ENCODE results near the gene PTTG1. TPM values are rescaled to one million over a fixed set of nuclear protein-coding genes. Genes with fewer than 3 reads are reported as not detected.

The PTTG1 gene
- total and polyA plus RNA-seq, 4 donors = 0.75 to 84.0 (median 5.6) TPM

DNA sequence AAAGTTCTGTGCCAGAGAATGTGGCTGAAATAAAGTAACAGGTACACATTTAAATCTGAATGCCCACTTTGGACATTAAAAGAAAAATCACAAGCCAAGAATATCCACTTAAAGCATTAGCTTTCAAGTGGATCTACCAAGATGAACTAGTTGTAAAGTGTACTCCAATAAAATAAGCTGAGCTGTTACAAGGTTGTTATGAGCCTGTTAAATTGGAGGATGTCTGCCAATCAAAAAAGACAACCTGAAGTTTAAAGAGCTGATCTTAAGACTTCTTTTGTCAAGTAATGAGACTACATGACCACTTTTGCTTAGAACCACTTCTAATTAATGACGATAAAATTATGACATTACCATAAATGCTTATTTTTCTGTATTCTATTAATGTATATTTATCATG lies 24.2 kb upstream of the PTTG1 start:
- no peak for DNase-seq (ENCODE audit: low spot score)
- Histone ChIP-seq H3K9ac (ENCODE audit: low read depth in 1 of 2, low read length in 2 of 2) (no peak overlapping the region), H3K9me3 (ENCODE audit: control insufficient read depth in 4 of 4, low read length in 3 of 4) (no peaks in the 10 kb centered on the region), H3K4me3 (ENCODE audit: low read depth in 1 of 3, low read length in 3 of 3) (no peak overlapping the region), H3K27me3 (ENCODE audit: control insufficient read depth in 4 of 4, insufficient read depth in 4 of 4, low read length in 3 of 4) (no peaks in the 10 kb centered on the region), H3K4me1 (ENCODE audit: control insufficient read depth in 4 of 4, insufficient read depth in 4 of 4, low read length in 3 of 4) (peaks cover 0 to 13% (median 7%) of the 10 kb centered on the region in 4 donors), H3K27ac (ENCODE audit: low read depth in 1 of 2, low read length in 2 of 2) (no peak overlapping the region), H3K36me3 (ENCODE audit: control insufficient read depth in 4 of 4, insufficient read depth in 3 of 4, low read depth in 1 of 4, low read length in 3 of 4) (peaks cover 0 to 12% (median 8%) of the 10 kb centered on the region in 4 donors)
- TF ChIP-seq RXRA (IDR thresholded peaks at IDR 0.05) (no peak), NR2F2 (IDR thresholded peaks at IDR 0.05) (no peak), SP1 (IDR thresholded peaks at IDR 0.05) (no peak), HNF4A (conservative IDR thresholded peaks at IDR 0.05) (no peak), HNF4G (IDR thresholded peaks at IDR 0.05) (no peak), FOXA1 (IDR thresholded peaks at IDR 0.05) (no peak), YY1 (IDR thresholded peaks at IDR 0.05) (no peak), FOXA2 (IDR thresholded peaks at IDR 0.05) (no peak), REST (IDR thresholded peaks at IDR 0.05) (no peak), GABPA (IDR thresholded peaks at IDR 0.05 in 1 of 2, conservative IDR thresholded peaks at IDR 0.05 in 1 of 2) (no peak), JUND (IDR thresholded peaks at IDR 0.05) (no peak), TAF1 (conservative IDR thresholded peaks at IDR 0.05) (no peak), EGR1 (IDR thresholded peaks at IDR 0.05; ENCODE audit: low read depth in 2 of 2) (no peak), RAD21 (IDR thresholded peaks at IDR 0.05) (no peak)
- TF ChIP-seq, protein P1, sequence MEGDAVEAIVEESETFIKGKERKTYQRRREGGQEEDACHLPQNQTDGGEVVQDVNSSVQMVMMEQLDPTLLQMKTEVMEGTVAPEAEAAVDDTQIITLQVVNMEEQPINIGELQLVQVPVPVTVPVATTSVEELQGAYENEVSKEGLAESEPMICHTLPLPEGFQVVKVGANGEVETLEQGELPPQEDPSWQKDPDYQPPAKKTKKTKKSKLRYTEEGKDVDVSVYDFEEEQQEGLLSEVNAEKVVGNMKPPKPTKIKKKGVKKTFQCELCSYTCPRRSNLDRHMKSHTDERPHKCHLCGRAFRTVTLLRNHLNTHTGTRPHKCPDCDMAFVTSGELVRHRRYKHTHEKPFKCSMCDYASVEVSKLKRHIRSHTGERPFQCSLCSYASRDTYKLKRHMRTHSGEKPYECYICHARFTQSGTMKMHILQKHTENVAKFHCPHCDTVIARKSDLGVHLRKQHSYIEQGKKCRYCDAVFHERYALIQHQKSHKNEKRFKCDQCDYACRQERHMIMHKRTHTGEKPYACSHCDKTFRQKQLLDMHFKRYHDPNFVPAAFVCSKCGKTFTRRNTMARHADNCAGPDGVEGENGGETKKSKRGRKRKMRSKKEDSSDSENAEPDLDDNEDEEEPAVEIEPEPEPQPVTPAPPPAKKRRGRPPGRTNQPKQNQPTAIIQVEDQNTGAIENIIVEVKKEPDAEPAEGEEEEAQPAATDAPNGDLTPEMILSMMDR (IDR thresholded peaks at IDR 0.05; ENCODE audit: low read depth, low read length, missing input control) = no peak
- TF ChIP-seq, protein P2, sequence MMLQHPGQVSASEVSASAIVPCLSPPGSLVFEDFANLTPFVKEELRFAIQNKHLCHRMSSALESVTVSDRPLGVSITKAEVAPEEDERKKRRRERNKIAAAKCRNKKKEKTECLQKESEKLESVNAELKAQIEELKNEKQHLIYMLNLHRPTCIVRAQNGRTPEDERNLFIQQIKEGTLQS (IDR thresholded peaks at IDR 0.05) = no peak
- TF ChIP-seq, protein P3, sequence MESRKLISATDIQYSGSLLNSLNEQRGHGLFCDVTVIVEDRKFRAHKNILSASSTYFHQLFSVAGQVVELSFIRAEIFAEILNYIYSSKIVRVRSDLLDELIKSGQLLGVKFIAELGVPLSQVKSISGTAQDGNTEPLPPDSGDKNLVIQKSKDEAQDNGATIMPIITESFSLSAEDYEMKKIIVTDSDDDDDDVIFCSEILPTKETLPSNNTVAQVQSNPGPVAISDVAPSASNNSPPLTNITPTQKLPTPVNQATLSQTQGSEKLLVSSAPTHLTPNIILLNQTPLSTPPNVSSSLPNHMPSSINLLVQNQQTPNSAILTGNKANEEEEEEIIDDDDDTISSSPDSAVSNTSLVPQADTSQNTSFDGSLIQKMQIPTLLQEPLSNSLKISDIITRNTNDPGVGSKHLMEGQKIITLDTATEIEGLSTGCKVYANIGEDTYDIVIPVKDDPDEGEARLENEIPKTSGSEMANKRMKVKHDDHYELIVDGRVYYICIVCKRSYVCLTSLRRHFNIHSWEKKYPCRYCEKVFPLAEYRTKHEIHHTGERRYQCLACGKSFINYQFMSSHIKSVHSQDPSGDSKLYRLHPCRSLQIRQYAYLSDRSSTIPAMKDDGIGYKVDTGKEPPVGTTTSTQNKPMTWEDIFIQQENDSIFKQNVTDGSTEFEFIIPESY (IDR thresholded peaks at IDR 0.05) = no peak
- TF ChIP-seq, protein P4, sequence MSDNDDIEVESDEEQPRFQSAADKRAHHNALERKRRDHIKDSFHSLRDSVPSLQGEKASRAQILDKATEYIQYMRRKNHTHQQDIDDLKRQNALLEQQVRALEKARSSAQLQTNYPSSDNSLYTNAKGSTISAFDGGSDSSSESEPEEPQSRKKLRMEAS (IDR thresholded peaks at IDR 0.05) = no peak
- WGBS = 100% methylated on average over 1 of the region's 1 CpG

All from liver (tissue), 9 donors.